Epithelial cell of proximal tubule (primary cell): ENCODE results near the gene CEP72. TPM values are rescaled to one million over a fixed set of nuclear protein-coding genes. Genes with fewer than 3 reads are reported as not detected.

Experiments
- DNase-seq: peaks from one replicate; pipeline ENCODE4 v3.0.0-alpha.2; 2011; ENCODE audit warnings: low read depth
- H3K4me3 ChIP-seq: 2 replicates; pipeline ENCODE4 v1.5.1; 2011; ENCODE audit warnings: low read depth, mild to moderate bottlenecking, low read length
- total RNA-seq: library from RNA; depleted of rRNA; stranded (reverse); fragments of >200 nt; gene quantifications from 2 replicates; pipeline ENCODE4 v1.2.3, GENCODE V29; 2015
- TF ChIP-seq, protein P1 (sequence below): conservative IDR thresholded peaks from 2 replicates; pipeline ENCODE4 v1.5.1; 2012; ENCODE audit warnings: low read depth, mild to moderate bottlenecking, low read length

The CEP72 gene
- total RNA-seq, 1 donor from 2014 or later: 7.6 TPM

DNA sequence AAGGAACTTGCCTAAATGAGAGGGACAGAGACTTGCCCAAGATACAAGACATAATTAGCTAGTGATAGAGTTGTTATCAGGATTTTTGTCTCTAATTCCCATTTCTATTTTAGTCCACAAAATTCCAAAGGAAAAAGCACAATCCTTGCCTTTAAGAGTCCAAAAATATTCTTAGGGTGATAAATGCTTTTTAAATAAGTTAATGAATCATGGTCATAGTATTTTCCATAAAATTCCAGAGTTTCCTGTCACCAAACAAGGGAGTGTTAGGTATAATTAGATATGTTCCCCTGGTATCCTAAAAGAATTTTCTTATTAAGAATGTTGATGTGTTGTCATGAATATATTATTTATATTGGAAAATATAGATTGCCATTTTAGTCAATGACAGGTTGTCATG is 21.8 kb upstream of the CEP72 start:
- no peak overlapping the region for H3K4me3 ChIP-seq
- TF ChIP-seq, protein P1, sequence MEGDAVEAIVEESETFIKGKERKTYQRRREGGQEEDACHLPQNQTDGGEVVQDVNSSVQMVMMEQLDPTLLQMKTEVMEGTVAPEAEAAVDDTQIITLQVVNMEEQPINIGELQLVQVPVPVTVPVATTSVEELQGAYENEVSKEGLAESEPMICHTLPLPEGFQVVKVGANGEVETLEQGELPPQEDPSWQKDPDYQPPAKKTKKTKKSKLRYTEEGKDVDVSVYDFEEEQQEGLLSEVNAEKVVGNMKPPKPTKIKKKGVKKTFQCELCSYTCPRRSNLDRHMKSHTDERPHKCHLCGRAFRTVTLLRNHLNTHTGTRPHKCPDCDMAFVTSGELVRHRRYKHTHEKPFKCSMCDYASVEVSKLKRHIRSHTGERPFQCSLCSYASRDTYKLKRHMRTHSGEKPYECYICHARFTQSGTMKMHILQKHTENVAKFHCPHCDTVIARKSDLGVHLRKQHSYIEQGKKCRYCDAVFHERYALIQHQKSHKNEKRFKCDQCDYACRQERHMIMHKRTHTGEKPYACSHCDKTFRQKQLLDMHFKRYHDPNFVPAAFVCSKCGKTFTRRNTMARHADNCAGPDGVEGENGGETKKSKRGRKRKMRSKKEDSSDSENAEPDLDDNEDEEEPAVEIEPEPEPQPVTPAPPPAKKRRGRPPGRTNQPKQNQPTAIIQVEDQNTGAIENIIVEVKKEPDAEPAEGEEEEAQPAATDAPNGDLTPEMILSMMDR: no peak
- DNase-seq: no peak

DNA sequence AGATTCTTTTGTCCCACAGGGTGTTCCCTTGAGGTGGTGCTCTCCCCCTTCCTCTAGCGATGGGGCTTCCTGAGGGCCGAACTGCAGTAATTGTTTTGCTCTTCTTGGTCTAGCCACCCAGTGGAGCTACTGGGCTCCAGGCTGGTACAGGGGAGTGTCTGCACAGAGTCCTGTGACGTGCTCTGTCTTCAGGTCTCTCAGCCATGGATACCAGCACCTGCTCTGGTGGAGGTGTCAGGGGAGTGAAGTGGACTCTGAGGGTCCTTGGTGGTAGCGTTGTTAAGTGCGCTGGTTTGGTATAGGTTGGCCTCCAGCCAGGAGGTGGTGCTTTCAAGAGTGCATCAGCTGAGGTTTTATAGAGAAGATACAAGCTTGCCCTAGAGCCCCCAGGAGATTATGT is 20.4 kb upstream of the CEP72 start:
- TF ChIP-seq, protein P1: no peak

DNA sequence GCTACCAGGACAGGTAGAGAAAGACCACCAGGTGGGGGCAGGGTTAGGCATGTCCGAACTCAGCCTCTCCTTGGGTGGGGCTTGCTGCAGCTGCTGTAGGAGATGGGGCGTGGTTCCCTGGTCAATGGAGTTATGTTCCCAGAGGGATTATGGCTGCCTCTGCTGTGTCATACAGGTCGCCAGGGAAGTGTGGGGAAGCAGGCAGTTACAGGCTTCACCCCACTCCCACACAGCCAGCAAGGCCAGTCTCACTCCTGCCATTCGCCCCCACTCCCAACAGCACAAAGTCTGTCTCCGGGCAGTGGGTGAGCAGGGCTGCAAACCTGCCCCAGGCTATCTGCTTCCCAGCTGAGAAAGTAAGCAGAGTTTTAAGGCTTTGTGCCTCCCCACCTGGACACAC is 20.0 kb upstream of the CEP72 start:
- TF ChIP-seq, protein P1: no peak
- no peak overlapping the region for H3K4me3 ChIP-seq
- DNase-seq: no peak

More for the DNA sequence above, 20.4 kb upstream of the CEP72 start:
- no peak overlapping the region for H3K4me3 ChIP-seq
- no peak for DNase-seq

DNA sequence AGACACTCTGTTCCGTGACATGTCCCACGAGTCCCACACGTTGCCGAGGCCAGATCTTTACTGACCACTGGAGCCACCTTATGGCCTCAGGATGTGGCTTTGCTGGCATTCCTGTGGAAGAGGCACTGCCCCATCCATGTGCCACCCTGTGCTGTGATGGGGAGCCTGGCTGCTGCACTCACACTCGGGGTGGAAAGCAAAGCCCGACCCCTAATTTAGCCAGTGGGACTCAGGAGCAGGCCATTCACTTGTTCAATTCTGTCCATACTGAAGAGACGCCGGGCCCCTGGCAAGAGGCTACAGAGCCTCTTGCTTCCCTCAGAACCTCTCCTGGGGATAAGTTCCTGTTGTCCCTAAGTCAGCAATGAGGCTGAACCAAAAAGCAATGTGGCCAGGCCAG is 18.6 kb upstream of the CEP72 start:
- no peak for DNase-seq
- no peak overlapping the region for H3K4me3 ChIP-seq
- TF ChIP-seq, protein P1: no peak

DNA sequence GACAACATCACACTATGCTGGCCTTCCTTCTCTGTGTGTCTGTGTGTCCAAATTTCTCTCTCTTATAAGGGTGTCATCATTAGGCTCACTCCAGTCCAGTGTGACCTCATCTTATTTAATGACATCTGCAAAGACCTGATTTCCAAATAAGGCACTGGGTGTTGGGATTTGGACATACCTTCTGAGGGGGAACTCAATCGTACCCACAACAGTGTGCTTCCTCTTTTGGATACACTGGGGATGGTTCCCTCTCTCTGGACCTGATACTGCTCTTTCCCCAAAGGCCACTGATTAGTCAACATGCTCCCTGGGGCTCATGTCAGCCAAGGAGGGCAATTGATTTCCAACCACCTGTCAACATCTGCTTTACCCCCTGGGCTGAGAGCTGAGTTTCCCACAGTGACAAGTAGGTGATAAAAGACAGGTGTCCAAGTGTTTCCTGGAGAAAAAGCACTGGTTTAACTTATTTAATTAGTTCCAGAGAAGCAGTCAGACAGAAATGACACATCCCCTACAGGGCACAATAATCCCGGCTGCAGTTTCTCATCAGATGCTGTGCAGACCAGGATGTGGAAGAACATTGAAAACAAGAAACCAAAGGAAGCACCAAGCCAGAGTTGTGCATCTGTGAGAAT is 17.8 kb upstream of the CEP72 start:
- TF ChIP-seq, protein P1: no peak
- DNase-seq: no peak
- H3K4me3 ChIP-seq: no peak overlapping the region

DNA sequence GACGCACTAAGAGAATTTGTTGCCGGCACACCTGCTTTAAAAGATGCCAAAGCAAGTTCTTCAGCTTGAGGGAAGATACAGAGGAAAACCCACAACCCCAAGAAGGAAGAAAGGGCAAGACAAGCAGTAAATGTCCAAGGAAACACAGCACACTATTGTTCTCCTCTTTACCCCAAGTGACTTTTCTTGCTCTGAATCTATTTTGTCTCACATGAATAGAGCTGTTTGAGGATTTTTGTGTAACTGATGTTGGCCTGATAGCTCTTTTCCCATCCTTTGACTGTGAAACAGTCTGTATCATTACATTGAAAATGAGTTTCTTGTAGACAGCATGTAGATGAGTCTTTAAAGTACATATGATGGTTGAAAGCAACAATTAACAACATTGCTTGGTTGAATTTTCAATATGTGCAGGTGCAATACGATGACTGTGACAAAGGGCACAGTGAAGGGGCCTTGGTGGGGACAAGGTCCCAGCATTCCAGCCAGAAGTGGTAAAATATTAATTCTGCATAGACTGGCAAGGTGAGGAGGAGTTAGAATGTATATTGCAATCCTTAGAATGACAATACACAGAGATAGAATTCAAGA is 16.8 kb upstream of the CEP72 start:
- no peak for DNase-seq
- TF ChIP-seq, protein P1: no peak
- no peak overlapping the region for H3K4me3 ChIP-seq
